OCI-LY7 (cell line): ENCODE data around the gene CRMP1. TPM values are rescaled to one million over a fixed set of nuclear protein-coding genes. Genes with fewer than 3 reads are reported as not detected.

Source experiments
- BruUV-seq: library from RNA; stranded (reverse); fragments of 400-500 nt; replicated peaks from 2 replicates; lab custom pipeline; 2021; lab: Mats Ljungman, UMichigan
- CTCF ChIA-PET: fragments of 300-600 bp; sonication (Branson Sonifier 250); formaldehyde crosslinking; loops from one replicate; lab custom pipeline; 2022; ENCODE audit warnings: antibody characterized with exemption; ENCODE audit not compliant: unreplicated experiment; lab: Charles Lee
- POLR2A ChIA-PET: fragments of 300-600 bp; sonication (Branson Sonifier 250); formaldehyde crosslinking; loops from one replicate; lab custom pipeline; 2022; ENCODE audit warnings: antibody characterized with exemption; lab: Charles Lee
- DNase-seq: peaks from one replicate; pipeline ENCODE4 v3.0.0-alpha.2; 2015; ENCODE audit warnings: low spot score
- H2AFZ ChIP-seq: fragments of 200-600 bp; sonication (generic), shearing (Covaris generic); 2 replicates; pipeline ENCODE4 v1.6.1; 2014; ENCODE audit warnings: mild to moderate bottlenecking, antibody characterized with exemption, low read length, moderate library complexity
- H3K27ac ChIP-seq: fragments of 200-600 bp; sonication (generic); 2 replicates; pipeline ENCODE4 v1.5.1; 2014; ENCODE audit warnings: mixed run types, low read depth, mild to moderate bottlenecking, moderate library complexity, low read length, inconsistent platforms; ENCODE audit not compliant: poor library complexity, severe bottlenecking
- H3K36me3 ChIP-seq: fragments of 200-600 bp; sonication (generic); 2 replicates; pipeline ENCODE4 v1.6.1; 2014; ENCODE audit warnings: mild to moderate bottlenecking, antibody characterized with exemption, low read length, moderate library complexity, mixed read lengths; ENCODE audit not compliant: insufficient read depth
- H3K4me1 ChIP-seq: fragments of 200-600 bp; sonication (generic); 2 replicates; pipeline ENCODE4 v1.5.1; 2014; ENCODE audit warnings: mild to moderate bottlenecking, low read length; ENCODE audit not compliant: insufficient read depth, poor library complexity, severe bottlenecking
- H3K4me2 ChIP-seq: fragments of 200-600 bp; sonication (generic); 2 replicates; pipeline ENCODE4 v1.6.1; 2014; ENCODE audit warnings: mild to moderate bottlenecking, low read length
- H3K4me3 ChIP-seq: fragments of 200-600 bp; sonication (generic); 2 replicates; pipeline ENCODE4 v1.5.1; 2014; ENCODE audit warnings: mild to moderate bottlenecking, low read depth, low read length; ENCODE audit not compliant: poor library complexity, severe bottlenecking
- H3K79me2 ChIP-seq: fragments of 200-600 bp; sonication (generic); 2 replicates; pipeline ENCODE4 v1.6.1; 2016; ENCODE audit warnings: low read depth, mild to moderate bottlenecking, low read length, moderate library complexity, mixed read lengths; ENCODE audit not compliant: insufficient read depth
- H3K9me2 ChIP-seq: fragments of 200-600 bp; sonication (generic); 2 replicates; pipeline ENCODE4 v1.6.1; 2016; ENCODE audit warnings: mild to moderate bottlenecking, low read length, mixed read lengths; ENCODE audit not compliant: insufficient read depth
- H3K9me3 ChIP-seq: fragments of 200-600 bp; sonication (generic); 2 replicates; pipeline ENCODE4 v1.6.1; 2014; ENCODE audit warnings: mild to moderate bottlenecking, mixed run types, low read length, mixed read lengths
- H4K20me1 ChIP-seq: fragments of 200-600 bp; sonication (generic); 2 replicates; pipeline ENCODE4 v1.6.1; 2014; ENCODE audit warnings: mild to moderate bottlenecking, antibody characterized with exemption, low read length, moderate library complexity, mixed read lengths; ENCODE audit not compliant: insufficient read depth
- CTCF ChIP-seq: fragments of 200-600 bp; sonication (generic); conservative IDR thresholded peaks from 2 replicates; pipeline ENCODE4 v1.5.1; 2014; ENCODE audit warnings: mild to moderate bottlenecking, antibody characterized with exemption, low read length, moderate library complexity, mixed read lengths
- EZH2phosphoT487 ChIP-seq: fragments of 200-600 bp; sonication (generic); IDR thresholded peaks from 2 replicates; pipeline ENCODE4 v1.6.1; 2018; ENCODE audit warnings: low read depth, borderline replicate concordance, mild to moderate bottlenecking, mixed run types, antibody characterized with exemption, low read length, moderate library complexity, mixed read lengths
- intact Hi-C: fragments of 100-400 bp; cut with micrococcal nuclease; formaldehyde crosslinking; loops from one replicate; pipeline ENCODE4 v1.10.0; 2022; ENCODE audit not compliant: unreplicated experiment
- total RNA-seq, 2 experiments: library from RNA; depleted of rRNA in 1 of 2; stranded (reverse); fragments of >200 nt in 1 of 2; shearing (Covaris generic) in 1 of 2; gene quantifications; 2 replicates each; pipeline ENCODE4 v1.2.3, GENCODE V29; 2014 to 2022

Gene CRMP1
- total RNA-seq, 2 experiments from 2014 or later = not detected

DNA sequence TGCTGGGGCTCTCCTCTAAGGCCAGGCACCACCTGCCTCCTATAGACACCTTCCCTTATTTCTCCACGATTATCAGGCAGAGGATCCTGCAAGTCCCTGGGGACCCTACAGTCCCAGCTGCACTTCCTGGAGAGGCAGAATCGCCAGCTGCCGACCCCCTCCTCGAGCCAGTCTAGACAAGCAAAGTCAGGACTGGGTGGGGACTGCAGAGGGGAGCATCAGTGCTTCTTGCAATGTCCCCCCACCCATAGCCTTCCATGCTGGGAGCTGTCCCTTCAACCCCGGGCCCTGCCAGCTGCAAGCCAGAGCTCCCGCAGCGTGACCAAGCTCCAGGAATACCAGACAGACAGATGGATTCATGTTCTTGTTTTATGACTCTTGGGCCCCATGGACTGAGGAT, 1.4 kb upstream of the CRMP1 start:
- no peak for DNase-seq
- ChIA-PET CTCF (no interaction called here), POLR2A (no interaction called here)
- TF ChIP-seq CTCF (no peak), EZH2phosphoT487 (no peak)
- no peaks in the 10 kb centered on the region for H3K9me2 ChIP-seq
- H3K4me1 ChIP-seq = no peaks in the 10 kb centered on the region
- H3K4me2 ChIP-seq = no peak overlapping the region
- BruUV-seq = no TSS peak
- H3K27ac ChIP-seq = no peak overlapping the region
- no peaks in the 10 kb centered on the region for H3K36me3 ChIP-seq
- H4K20me1 ChIP-seq = no peaks in the 10 kb centered on the region
- H3K79me2 ChIP-seq = no peaks in the 10 kb centered on the region
- intact Hi-C loops = no loop called here
- no peak overlapping the region for H3K4me3 ChIP-seq
- no peak overlapping the region for H2AFZ ChIP-seq
- no peaks in the 10 kb centered on the region for H3K9me3 ChIP-seq

DNA sequence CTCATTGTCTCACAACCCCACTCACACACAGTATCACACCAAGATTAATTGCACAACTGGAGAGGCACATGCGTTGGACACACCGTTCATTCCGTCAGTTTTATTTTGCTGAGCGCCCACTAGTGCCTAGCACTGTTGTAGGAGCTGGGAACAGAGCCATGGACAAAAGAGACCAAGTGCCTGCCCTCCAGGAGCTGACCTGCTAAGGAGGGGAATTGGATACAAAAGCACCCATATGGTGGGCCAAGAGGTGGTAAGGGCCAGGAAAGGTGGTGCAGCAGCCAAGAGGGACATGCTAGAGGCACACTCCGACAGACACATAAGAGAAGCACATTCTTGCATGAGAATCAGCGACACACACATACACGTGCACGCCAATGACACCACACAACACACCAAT, 705 bp upstream of the CRMP1 start:
- Histone ChIP-seq H3K4me2 (no peak overlapping the region), H3K36me3 (no peaks in the 10 kb centered on the region), H3K9me2 (no peaks in the 10 kb centered on the region), H3K4me3 (no peak overlapping the region), H4K20me1 (no peaks in the 10 kb centered on the region), H2AFZ (no peak overlapping the region), H3K9me3 (no peaks in the 10 kb centered on the region), H3K79me2 (no peaks in the 10 kb centered on the region), H3K27ac (no peak overlapping the region), H3K4me1 (no peaks in the 10 kb centered on the region)
- POLR2A ChIA-PET = no interaction called here
- no TSS peak for BruUV-seq
- no peak for DNase-seq
- intact Hi-C loops = no loop called here
- CTCF ChIA-PET = no interaction called here
- TF ChIP-seq EZH2phosphoT487 (no peak), CTCF (no peak)

GRCh38 chr4:5892323-5893003, 423 bp downstream of the CRMP1 start:
- TF ChIP-seq EZH2phosphoT487 (no peak), CTCF (no peak)
- Histone ChIP-seq H3K9me3 (no peaks in the 10 kb centered on the region), H3K4me2 (no peak overlapping the region), H3K4me3 (no peak overlapping the region), H3K4me1 (no peaks in the 10 kb centered on the region), H3K9me2 (no peaks in the 10 kb centered on the region), H3K36me3 (no peaks in the 10 kb centered on the region), H3K27ac (no peak overlapping the region), H2AFZ (no peak overlapping the region), H4K20me1 (no peaks in the 10 kb centered on the region), H3K79me2 (no peaks in the 10 kb centered on the region)
- no peak for DNase-seq
- CTCF ChIA-PET = no interaction called here
- intact Hi-C loops = no loop called here
- no TSS peak for BruUV-seq
- POLR2A ChIA-PET = no interaction called here
